Measurements from ENCODE around the gene INTS11. TPM values are rescaled to one million over a fixed set of nuclear protein-coding genes. Genes with fewer than 3 reads are reported as not detected.

Gene INTS11
- polyA plus RNA-seq (2013): 86.5 and 92.0 TPM in 2 replicates

GRCh38 chr1:1324524-1325287, at the start of gene INTS11, which contains the start of gene CPTP:
Gene INTS11, minus strand, starts transcription at chr1:1324660. Its CDS starts 52 bp downstream, at chr1:1324608.
Gene CPTP, plus strand, starts transcription at chr1:1324802. Its CDS starts 2,109 bp downstream, at chr1:1326911.
- Histone ChIP-seq H3K27me3 (ENCODE audit: insufficient read depth, low read length) (no peaks in the 10 kb centered on the region), H4K12ac (ENCODE audit: low read depth, low read length) (peak within 1 kb of the TSS; percentile 94), H4K91ac (ENCODE audit: low read depth, low read length) (peak within 1 kb of the TSS; percentile 93), H3K9ac (ENCODE audit: low read length) (peak within 1 kb of the TSS; percentile 97), H3K4ac (ENCODE audit: low read depth, low read length) (peak within 1 kb of the TSS; percentile 99), H2BK5ac (ENCODE audit: low read depth, low read length, poor library complexity) (peak within 1 kb of the TSS; percentile 59), H4K8ac (ENCODE audit: low read depth, low read length) (peak within 1 kb of the TSS; percentile 93), H3K36me3 (ENCODE audit: control insufficient read depth in 1 of 2, insufficient read depth in 2 of 2, low read length in 2 of 2) (peaks cover 37 to 38% of the 10 kb centered on the region in 2 experiments), H3K14ac (ENCODE audit: low read length) (peak within 1 kb of the TSS; percentile 93), H2BK12ac (ENCODE audit: low read length) (no peak within 1 kb of the TSS), H2AK5ac (ENCODE audit: low read length) (peak within 1 kb of the TSS; percentile 92), H3K79me1 (ENCODE audit: low read length) (peaks cover 9% of the 10 kb centered on the region), H2AFZ (ENCODE audit: insufficient read depth, low read length, poor library complexity) (peak within 1 kb of the TSS; percentile 80), H3K9me3 (ENCODE audit: insufficient read depth, low read depth, low read length) (peaks cover 8% of the 10 kb centered on the region), H3K4me3 (ENCODE audit: low read depth, low read length) (peak within 1 kb of the TSS; percentile 99), H3K4me1 (ENCODE audit: control insufficient read depth in 1 of 2, insufficient read depth in 2 of 2, low read length in 2 of 2) (peaks cover 12% of the 10 kb centered on the region in 2 experiments), H3K23ac (ENCODE audit: low read length) (no peak within 1 kb of the TSS), H3K4me2 (ENCODE audit: low read length) (peak within 1 kb of the TSS; percentile 86), H3K79me2 (ENCODE audit: control insufficient read depth, insufficient read depth, low read length, poor library complexity) (peaks cover 26% of the 10 kb centered on the region), H2BK120ac (ENCODE audit: insufficient read depth, low read length, poor library complexity) (peak within 1 kb of the TSS; percentile 29), H3K27ac (ENCODE audit: low read depth, low read length) (peak within 1 kb of the TSS; percentile 26), H3K18ac (ENCODE audit: low read length) (peak within 1 kb of the TSS; percentile 50)
- WGBS (ENCODE audit: extremely low coverage, insufficient coverage, insufficient read length): no CpG with 5 or more reads among the region's 84 CpGs
- DNase-seq: peak; percentile 89 to 96

- no CpG with 5 or more reads among the region's 52 CpGs for WGBS (ENCODE audit: extremely low coverage, insufficient coverage, insufficient read length)
- Histone ChIP-seq H4K8ac (ENCODE audit: low read depth, low read length) (peak overlapping the region; percentile 99), H3K4ac (ENCODE audit: low read depth, low read length) (peak overlapping the region; percentile 95)
Measured at GRCh38 chr1:1373815-1374588, 49.5 kb upstream of the INTS11 start.

GRCh38 chr1:1373051-1373814, 48.8 kb upstream of the INTS11 start:
- no peak overlapping the region for H3K9ac ChIP-seq (ENCODE audit: low read length)
- H3K4me3 ChIP-seq (ENCODE audit: low read depth, low read length): no peak overlapping the region
- no peak overlapping the region for H3K23ac ChIP-seq (ENCODE audit: low read length)
- H4K12ac ChIP-seq (ENCODE audit: low read depth, low read length): no peak overlapping the region
- peaks cover 8% of the 10 kb centered on the region for H3K79me1 ChIP-seq (ENCODE audit: low read length)
- H2AK5ac ChIP-seq (ENCODE audit: low read length): no peak overlapping the region
- peaks cover 11 to 13% of the 10 kb centered on the region in 2 experiments for H3K4me1 ChIP-seq (ENCODE audit: control insufficient read depth in 1 of 2, insufficient read depth in 2 of 2, low read length in 2 of 2)
- H2BK120ac ChIP-seq (ENCODE audit: insufficient read depth, low read length, poor library complexity): no peak overlapping the region
- H3K36me3 ChIP-seq (ENCODE audit: control insufficient read depth in 1 of 2, insufficient read depth in 2 of 2, low read length in 2 of 2): peaks cover 26 to 29% of the 10 kb centered on the region in 2 experiments
- no peak overlapping the region for H3K14ac ChIP-seq (ENCODE audit: low read length)
- H3K79me2 ChIP-seq (ENCODE audit: control insufficient read depth, insufficient read depth, low read length, poor library complexity): peaks cover 13% of the 10 kb centered on the region
- H2BK5ac ChIP-seq (ENCODE audit: low read depth, low read length, poor library complexity): no peak overlapping the region
- H3K4me2 ChIP-seq (ENCODE audit: low read length): no peak overlapping the region
- no peak overlapping the region for H2BK12ac ChIP-seq (ENCODE audit: low read length)
- H3K27me3 ChIP-seq (ENCODE audit: insufficient read depth, low read length): no peaks in the 10 kb centered on the region
- no peak overlapping the region for H4K8ac ChIP-seq (ENCODE audit: low read depth, low read length)
- no peak overlapping the region for H3K18ac ChIP-seq (ENCODE audit: low read length)
- H2AFZ ChIP-seq (ENCODE audit: insufficient read depth, low read length, poor library complexity): no peak overlapping the region
- DNase-seq: no peak
- H3K9me3 ChIP-seq (ENCODE audit: insufficient read depth, low read depth, low read length): peaks cover 2% of the 10 kb centered on the region
- no peak overlapping the region for H4K91ac ChIP-seq (ENCODE audit: low read depth, low read length)
- no peak overlapping the region for H3K4ac ChIP-seq (ENCODE audit: low read depth, low read length)
- H3K27ac ChIP-seq (ENCODE audit: low read depth, low read length): no peak overlapping the region
- no CpG with 5 or more reads among the region's 26 CpGs for WGBS (ENCODE audit: extremely low coverage, insufficient coverage, insufficient read length)

More at GRCh38 chr1:1373815-1374588, 49.5 kb upstream of the INTS11 start:
- H3K79me2 ChIP-seq (ENCODE audit: control insufficient read depth, insufficient read depth, low read length, poor library complexity): peaks cover 13% of the 10 kb centered on the region
- DNase-seq: no peak
- peak overlapping the region; percentile 98 for H2AK5ac ChIP-seq (ENCODE audit: low read length)
- peak overlapping the region; percentile 99 for H4K91ac ChIP-seq (ENCODE audit: low read depth, low read length)
- H2BK120ac ChIP-seq (ENCODE audit: insufficient read depth, low read length, poor library complexity): peak overlapping the region; percentile 97
- no peak overlapping the region for H2BK12ac ChIP-seq (ENCODE audit: low read length)
- H3K4me3 ChIP-seq (ENCODE audit: low read depth, low read length): peak overlapping the region; percentile 90
- H3K4me2 ChIP-seq (ENCODE audit: low read length): peak overlapping the region; percentile 75
- peak overlapping the region; percentile 98 for H3K18ac ChIP-seq (ENCODE audit: low read length)
- peak overlapping the region; percentile 98 for H4K12ac ChIP-seq (ENCODE audit: low read depth, low read length)
- peak overlapping the region; percentile 97 for H3K9ac ChIP-seq (ENCODE audit: low read length)
- no peaks in the 10 kb centered on the region for H3K27me3 ChIP-seq (ENCODE audit: insufficient read depth, low read length)
- H3K14ac ChIP-seq (ENCODE audit: low read length): peak overlapping the region; percentile 89
- H2AFZ ChIP-seq (ENCODE audit: insufficient read depth, low read length, poor library complexity): peak overlapping the region; percentile 96
- H3K27ac ChIP-seq (ENCODE audit: low read depth, low read length): no peak overlapping the region
- H3K79me1 ChIP-seq (ENCODE audit: low read length): peaks cover 8% of the 10 kb centered on the region
- H3K9me3 ChIP-seq (ENCODE audit: insufficient read depth, low read depth, low read length): peaks cover 2% of the 10 kb centered on the region
- H2BK5ac ChIP-seq (ENCODE audit: low read depth, low read length, poor library complexity): peak overlapping the region; percentile 96
- peaks cover 11 to 13% of the 10 kb centered on the region in 2 experiments for H3K4me1 ChIP-seq (ENCODE audit: control insufficient read depth in 1 of 2, insufficient read depth in 2 of 2, low read length in 2 of 2)
- H3K36me3 ChIP-seq (ENCODE audit: control insufficient read depth in 1 of 2, insufficient read depth in 2 of 2, low read length in 2 of 2): peaks cover 26 to 29% of the 10 kb centered on the region in 2 experiments
- no peak overlapping the region for H3K23ac ChIP-seq (ENCODE audit: low read length)
